PC-9 (cell line): Measurements from ENCODE around the gene PLCG2. TPM values are rescaled to one million over a fixed set of nuclear protein-coding genes. Genes with fewer than 3 reads are reported as not detected.

ENCODE experiments used
- BruUV-seq: library from RNA; stranded (reverse); fragments of 400-500 nt; replicated peaks from 2 replicates; lab custom pipeline; 2021; lab: Mats Ljungman, UMichigan
- CTCF ChIA-PET: fragments of 300-600 bp; sonication (Branson Sonifier 250); formaldehyde crosslinking; loops from one replicate; lab custom pipeline; 2022; ENCODE audit warnings: antibody characterized with exemption; lab: Charles Lee
- POLR2A ChIA-PET: fragments of 300-600 bp; sonication (Branson Sonifier 250); formaldehyde crosslinking; loops from one replicate; lab custom pipeline; 2022; ENCODE audit warnings: antibody characterized with exemption; ENCODE audit not compliant: unreplicated experiment; lab: Charles Lee
- DNase-seq, 2 experiments: peaks; one replicate each; pipeline versions ENCODE4 v3.0.0 to v3.0.0-alpha.2; 2015 to 2022; ENCODE audit warnings: mixed read lengths in 1 of 2
- H2AFZ ChIP-seq: fragments of 200-600 bp; sonication (generic); 2 replicates; pipeline ENCODE4 v1.8.1; 2017; ENCODE audit warnings: antibody characterized with exemption
- H3F3A ChIP-seq: fragments of 200-600 bp; sonication (generic); 2 replicates; pipeline ENCODE4 v1.8.1; 2017; ENCODE audit warnings: antibody characterized with exemption, mild to moderate bottlenecking, low read depth; ENCODE audit not compliant: insufficient read depth
- H3K27ac ChIP-seq: fragments of 200-600 bp; sonication (generic); 2 replicates; pipeline ENCODE4 v1.6.1; 2016; ENCODE audit warnings: mixed run types
- H3K27me3 ChIP-seq: fragments of 200-600 bp; sonication (generic); 2 replicates; pipeline ENCODE4 v1.6.1; 2016; ENCODE audit warnings: low read depth, mixed run types; ENCODE audit not compliant: insufficient read depth
- H3K36me3 ChIP-seq: fragments of 200-600 bp; sonication (generic); 2 replicates; pipeline ENCODE4 v1.6.1; 2016; ENCODE audit warnings: low read depth, mixed run types
- H3K4me1 ChIP-seq: fragments of 200-600 bp; sonication (generic); replicated peaks from 2 replicates; pipeline ENCODE4 v1.6.1; 2016; ENCODE audit warnings: mixed run types; ENCODE audit not compliant: insufficient read depth
- H3K4me2 ChIP-seq: fragments of 200-600 bp; sonication (generic); 2 replicates; pipeline ENCODE4 v1.6.1; 2017; ENCODE audit warnings: mixed run types
- H3K4me3 ChIP-seq: fragments of 200-600 bp; sonication (generic); 2 replicates; pipeline ENCODE4 v1.6.1; 2016; ENCODE audit warnings: mixed run types
- H3K79me2 ChIP-seq: fragments of 200-600 bp; sonication (generic); 2 replicates; pipeline ENCODE4 v1.6.1; 2017; ENCODE audit warnings: low read depth, mixed run types
- H3K9me2 ChIP-seq: fragments of 200-600 bp; sonication (generic); 2 replicates; pipeline ENCODE4 v1.8.1; 2017; ENCODE audit warnings: mild to moderate bottlenecking; ENCODE audit not compliant: insufficient read depth
- H3K9me3 ChIP-seq: fragments of 200-600 bp; sonication (generic); 2 replicates; pipeline ENCODE4 v1.8.1; 2016; ENCODE audit warnings: low read depth; ENCODE audit not compliant: insufficient read depth
- H4K20me1 ChIP-seq: fragments of 200-600 bp; sonication (generic); 2 replicates; pipeline ENCODE4 v1.8.1; 2017; ENCODE audit not compliant: insufficient read depth
- EZH2 ChIP-seq: fragments of 200-600 bp; sonication (generic); IDR thresholded peaks from 2 replicates; pipeline ENCODE4 v1.8.0; 2017; ENCODE audit warnings: antibody characterized with exemption, low read depth
- intact Hi-C: fragments of 100-400 bp; cut with micrococcal nuclease; formaldehyde crosslinking; loops from one replicate; pipeline ENCODE4 v1.10.0; 2022; ENCODE audit not compliant: unreplicated experiment
- total RNA-seq: library from RNA; stranded (reverse); gene quantifications from 2 replicates; pipeline ENCODE4 v1.2.3, GENCODE V29; 2021
- TF ChIP-seq, protein P1 (sequence below): fragments of 200-600 bp; sonication (generic); conservative IDR thresholded peaks from 2 replicates; pipeline ENCODE4 v1.6.1; 2017; ENCODE audit warnings: mixed run types, antibody characterized with exemption, mild to moderate bottlenecking, moderate library complexity

The PLCG2 gene
- total RNA-seq, 1 experiment from 2014 or later, result 10.8 TPM

DNA sequence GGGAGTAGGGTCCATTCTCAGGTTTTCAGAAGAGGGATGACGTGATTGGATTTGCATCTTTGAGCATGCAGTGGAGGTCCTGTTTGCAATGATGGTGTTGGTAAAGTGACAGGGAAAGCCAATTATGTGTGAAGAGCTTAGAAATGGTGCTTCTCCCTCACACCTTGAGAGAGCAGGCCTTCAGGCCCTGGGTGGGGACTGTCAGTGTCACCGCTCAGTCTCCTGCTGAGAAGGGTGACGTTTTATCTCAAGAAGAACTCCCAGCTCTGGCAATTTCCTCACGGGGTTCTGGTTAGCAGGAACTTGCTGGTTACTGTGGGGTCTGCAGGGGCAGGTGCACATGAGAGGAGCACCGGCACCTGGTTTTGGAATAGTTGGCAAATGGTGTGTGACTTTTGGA, 11.2 kb downstream of the PLCG2 start:
- TF ChIP-seq, protein P1, sequence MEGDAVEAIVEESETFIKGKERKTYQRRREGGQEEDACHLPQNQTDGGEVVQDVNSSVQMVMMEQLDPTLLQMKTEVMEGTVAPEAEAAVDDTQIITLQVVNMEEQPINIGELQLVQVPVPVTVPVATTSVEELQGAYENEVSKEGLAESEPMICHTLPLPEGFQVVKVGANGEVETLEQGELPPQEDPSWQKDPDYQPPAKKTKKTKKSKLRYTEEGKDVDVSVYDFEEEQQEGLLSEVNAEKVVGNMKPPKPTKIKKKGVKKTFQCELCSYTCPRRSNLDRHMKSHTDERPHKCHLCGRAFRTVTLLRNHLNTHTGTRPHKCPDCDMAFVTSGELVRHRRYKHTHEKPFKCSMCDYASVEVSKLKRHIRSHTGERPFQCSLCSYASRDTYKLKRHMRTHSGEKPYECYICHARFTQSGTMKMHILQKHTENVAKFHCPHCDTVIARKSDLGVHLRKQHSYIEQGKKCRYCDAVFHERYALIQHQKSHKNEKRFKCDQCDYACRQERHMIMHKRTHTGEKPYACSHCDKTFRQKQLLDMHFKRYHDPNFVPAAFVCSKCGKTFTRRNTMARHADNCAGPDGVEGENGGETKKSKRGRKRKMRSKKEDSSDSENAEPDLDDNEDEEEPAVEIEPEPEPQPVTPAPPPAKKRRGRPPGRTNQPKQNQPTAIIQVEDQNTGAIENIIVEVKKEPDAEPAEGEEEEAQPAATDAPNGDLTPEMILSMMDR, result no peak
- TF ChIP-seq EZH2, result no peak
- intact Hi-C loops, result no loop called here

DNA sequence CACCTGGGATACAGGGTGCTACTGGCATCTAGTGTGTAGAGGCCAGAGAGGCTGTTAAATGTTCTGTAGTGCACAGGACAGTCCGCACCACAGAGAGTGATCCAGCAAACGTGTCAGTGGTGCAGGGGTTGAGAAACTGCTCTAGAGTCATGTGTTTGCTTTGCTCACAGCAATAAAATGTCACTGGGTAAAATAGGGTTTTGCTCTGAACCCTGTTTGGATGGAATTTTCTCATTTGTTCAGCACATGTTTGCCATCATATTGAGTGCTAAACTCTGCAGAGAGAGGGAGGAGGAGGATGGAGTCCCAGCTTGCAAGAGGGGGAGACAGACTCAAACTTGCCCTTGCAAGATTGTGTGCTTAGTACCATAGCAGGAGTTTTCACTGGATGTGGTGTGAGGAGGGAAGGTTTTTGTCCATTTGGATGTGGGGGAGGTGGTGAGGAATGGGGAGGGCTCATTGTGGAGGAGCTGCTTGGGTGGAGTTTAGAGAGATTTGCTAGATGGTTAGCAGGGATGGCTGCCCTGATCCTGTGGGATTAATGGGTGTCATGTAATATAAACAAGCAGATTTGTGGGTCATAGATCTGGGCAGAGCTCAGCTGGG, 11.8 kb downstream of the PLCG2 start:
- Histone ChIP-seq H3F3A (no peaks in the 10 kb centered on the region), H2AFZ (no peak overlapping the region), H3K4me1 (no peaks in the 10 kb centered on the region), H3K4me3 (no peak overlapping the region), H3K27me3 (no peaks in the 10 kb centered on the region), H3K27ac (no peak overlapping the region), H3K9me3 (no peaks in the 10 kb centered on the region), H3K79me2 (no peaks in the 10 kb centered on the region), H3K9me2 (no peaks in the 10 kb centered on the region), H3K4me2 (no peak overlapping the region), H3K36me3 (no peaks in the 10 kb centered on the region), H4K20me1 (no peaks in the 10 kb centered on the region)
- intact Hi-C loops, result no loop called here
- BruUV-seq, result no TSS peak
- DNase-seq, result no peak
- TF ChIP-seq EZH2, result no peak
- TF ChIP-seq, protein P1, result no peak
- POLR2A ChIA-PET, result no interaction called here
- CTCF ChIA-PET, result no interaction called here

More for the DNA sequence above, 11.2 kb downstream of the PLCG2 start:
- ChIA-PET POLR2A (interaction anchor here (0.7 kb wide), 1 partner anchor 12 kb away, joined by 3 read pairs; no protein-coding TSS in a partner anchor), CTCF (no interaction called here)
- no TSS peak for BruUV-seq
- H3F3A ChIP-seq, result no peaks in the 10 kb centered on the region
- H3K9me2 ChIP-seq, result no peaks in the 10 kb centered on the region
- no peak overlapping the region for H3K4me2 ChIP-seq
- H3K79me2 ChIP-seq, result no peaks in the 10 kb centered on the region
- H4K20me1 ChIP-seq, result no peaks in the 10 kb centered on the region
- H3K36me3 ChIP-seq, result no peaks in the 10 kb centered on the region
- H3K27ac ChIP-seq, result no peak overlapping the region
- H3K9me3 ChIP-seq, result no peaks in the 10 kb centered on the region
- no peak for DNase-seq
- H3K4me3 ChIP-seq, result no peak overlapping the region
- H3K27me3 ChIP-seq, result no peaks in the 10 kb centered on the region
- no peaks in the 10 kb centered on the region for H3K4me1 ChIP-seq
- H2AFZ ChIP-seq, result no peak overlapping the region

GRCh38 chr16:81792828-81793227, 13.7 kb downstream of the PLCG2 start:
- no TSS peak for BruUV-seq
- H3K9me3 ChIP-seq, result no peaks in the 10 kb centered on the region
- intact Hi-C loops, result no loop called here
- no peak overlapping the region for H3K4me2 ChIP-seq
- TF ChIP-seq EZH2, result no peak
- TF ChIP-seq, protein P1, result no peak
- H3K36me3 ChIP-seq, result no peaks in the 10 kb centered on the region
- no peaks in the 10 kb centered on the region for H3K79me2 ChIP-seq
- H3K27me3 ChIP-seq, result no peaks in the 10 kb centered on the region
- H3K4me3 ChIP-seq, result no peak overlapping the region
- H3K4me1 ChIP-seq, result no peaks in the 10 kb centered on the region
- ChIA-PET POLR2A (interaction anchor here (0.6 kb wide), 1 partner anchor 487 kb away, joined by 3 read pairs; no protein-coding TSS in a partner anchor), CTCF (no interaction called here)
- H3F3A ChIP-seq, result no peaks in the 10 kb centered on the region
- no peak overlapping the region for H3K27ac ChIP-seq
- H4K20me1 ChIP-seq, result no peaks in the 10 kb centered on the region
- DNase-seq, result no peak
- H3K9me2 ChIP-seq, result no peaks in the 10 kb centered on the region
- no peak overlapping the region for H2AFZ ChIP-seq
